Trophoblast cell (in vitro differentiated cells and primary cell): ENCODE measurements around the gene ANKRD39.

ENCODE experiments used
- DNase-seq, 2 donors: peaks; one replicate each; pipeline ENCODE4 v3.0.0-alpha.2; 2016
- H2AFZ ChIP-seq: 2 replicates; pipeline ENCODE4 v1.6.1; 2013; ENCODE audit warnings: low read length, moderate library complexity, mild to moderate bottlenecking; ENCODE audit not compliant: insufficient read depth, poor library complexity
- H2AK5ac ChIP-seq: 2 replicates; pipeline ENCODE4 v1.6.1; 2013; ENCODE audit warnings: mild to moderate bottlenecking, low read length
- H2BK120ac ChIP-seq: 2 replicates; pipeline ENCODE4 v1.6.1; 2013; ENCODE audit warnings: low read length, mild to moderate bottlenecking, moderate library complexity; ENCODE audit not compliant: insufficient read depth, poor library complexity
- H2BK12ac ChIP-seq: 2 replicates; pipeline ENCODE4 v1.6.1; 2013; ENCODE audit warnings: mild to moderate bottlenecking, low read length, moderate library complexity
- H2BK5ac ChIP-seq: 2 replicates; pipeline ENCODE4 v1.6.1; 2013; ENCODE audit warnings: low read length, low read depth, moderate library complexity, mild to moderate bottlenecking; ENCODE audit not compliant: poor library complexity
- H3K14ac ChIP-seq: 2 replicates; pipeline ENCODE4 v1.6.1; 2013; ENCODE audit warnings: mild to moderate bottlenecking, low read length
- H3K18ac ChIP-seq: 2 replicates; pipeline ENCODE4 v1.6.1; 2013; ENCODE audit warnings: mild to moderate bottlenecking, low read length
- H3K23ac ChIP-seq: 2 replicates; pipeline ENCODE4 v1.6.1; 2013; ENCODE audit warnings: low read length
- H3K27ac ChIP-seq: 2 replicates; pipeline ENCODE4 v1.5.1; 2013; ENCODE audit warnings: low read depth, mild to moderate bottlenecking, inconsistent platforms, low read length, moderate library complexity
- H3K27me3 ChIP-seq: 2 replicates; pipeline ENCODE4 v1.6.1; 2013; ENCODE audit warnings: inconsistent platforms, mild to moderate bottlenecking, low read length, moderate library complexity; ENCODE audit not compliant: insufficient read depth
- H3K36me3 ChIP-seq, 2 experiments: 1 replicate in 1 of 2; 2 replicates in 1 of 2; pipeline ENCODE4 v1.6.1; 2013; ENCODE audit warnings: low read length in 2 of 2, mild to moderate bottlenecking in 2 of 2, moderate library complexity in 1 of 2; ENCODE audit not compliant: insufficient read depth in 2 of 2, control insufficient read depth in 1 of 2
- H3K4ac ChIP-seq: 2 replicates; pipeline ENCODE4 v1.6.1; 2013; ENCODE audit warnings: low read depth, mild to moderate bottlenecking, low read length, moderate library complexity
- H3K4me1 ChIP-seq, 2 experiments: 1 replicate in 1 of 2; 2 replicates in 1 of 2; pipeline ENCODE4 v1.6.1; 2013; ENCODE audit warnings: low read length in 2 of 2, mild to moderate bottlenecking in 2 of 2, moderate library complexity in 1 of 2; ENCODE audit not compliant: insufficient read depth in 2 of 2, control insufficient read depth in 1 of 2
- H3K4me2 ChIP-seq: 2 replicates; pipeline ENCODE4 v1.6.1; 2013; ENCODE audit warnings: inconsistent platforms, mild to moderate bottlenecking, low read length, moderate library complexity
- H3K4me3 ChIP-seq: 2 replicates; pipeline ENCODE4 v1.5.1; 2013; ENCODE audit warnings: mild to moderate bottlenecking, low read depth, low read length, inconsistent platforms
- H3K79me1 ChIP-seq: one replicate; pipeline ENCODE4 v1.6.1; 2013; ENCODE audit warnings: low read length
- H3K79me2 ChIP-seq: 2 replicates; pipeline ENCODE4 v1.6.1; 2013; ENCODE audit warnings: low read length, mild to moderate bottlenecking; ENCODE audit not compliant: control insufficient read depth, insufficient read depth, poor library complexity
- H3K9ac ChIP-seq: 2 replicates; pipeline ENCODE4 v1.6.1; 2013; ENCODE audit warnings: mild to moderate bottlenecking, low read length
- H3K9me3 ChIP-seq: 2 replicates; pipeline ENCODE4 v1.6.1; 2013; ENCODE audit warnings: low read depth, mild to moderate bottlenecking, control low read depth, inconsistent platforms, low read length; ENCODE audit not compliant: insufficient read depth
- H4K12ac ChIP-seq: 2 replicates; pipeline ENCODE4 v1.6.1; 2013; ENCODE audit warnings: low read depth, mild to moderate bottlenecking, low read length, moderate library complexity
- H4K8ac ChIP-seq: 2 replicates; pipeline ENCODE4 v1.6.1; 2013; ENCODE audit warnings: low read depth, mild to moderate bottlenecking, low read length, moderate library complexity
- H4K91ac ChIP-seq: one replicate; pipeline ENCODE4 v1.6.1; 2013; ENCODE audit warnings: low read depth, mild to moderate bottlenecking, low read length, moderate library complexity
- WGBS: extraction: QIAGEN DNeasy Blood & Tissue Kit; methylation state at CpG from one replicate; pipeline ENCODE4 v1.1.7; 2013; ENCODE audit warnings: missing lambda C conversion rate; ENCODE audit not compliant: insufficient read length, insufficient coverage; ENCODE audit errors: extremely low coverage; 5-methylcytosine and 5-hydroxymethylcytosine counted together

Gene ANKRD39

GRCh38 chr2:96802721-96803120 is 55.1 kb downstream of the ANKRD39 start:
- H3K79me2 ChIP-seq: no peaks in the 10 kb centered on the region
- H4K12ac ChIP-seq: no peak overlapping the region
- H3K23ac ChIP-seq: no peak overlapping the region
- WGBS: no CpG with 5 or more reads among the region's 7 CpGs
- no peak overlapping the region for H3K18ac ChIP-seq
- no peak overlapping the region for H3K14ac ChIP-seq
- no peak overlapping the region for H2AK5ac ChIP-seq
- peaks cover 18 to 21% of the 10 kb centered on the region in 2 experiments for H3K36me3 ChIP-seq
- H4K8ac ChIP-seq: no peak overlapping the region
- no peak overlapping the region for H2BK12ac ChIP-seq
- DNase-seq: no peak
- no peak overlapping the region for H2BK5ac ChIP-seq
- no peak overlapping the region for H2AFZ ChIP-seq
- no peaks in the 10 kb centered on the region for H3K9me3 ChIP-seq
- H3K27me3 ChIP-seq: no peaks in the 10 kb centered on the region
- no peak overlapping the region for H3K27ac ChIP-seq
- H3K4me1 ChIP-seq: peaks cover 3 to 4% of the 10 kb centered on the region in 2 experiments
- peaks cover 3% of the 10 kb centered on the region for H3K79me1 ChIP-seq
- no peak overlapping the region for H4K91ac ChIP-seq
- no peak overlapping the region for H3K4me3 ChIP-seq
- H2BK120ac ChIP-seq: no peak overlapping the region
- H3K9ac ChIP-seq: no peak overlapping the region
- no peak overlapping the region for H3K4ac ChIP-seq
- no peak overlapping the region for H3K4me2 ChIP-seq

- H2AFZ ChIP-seq: no peak overlapping the region
- no peak for DNase-seq
- no CpG with 5 or more reads among the region's 10 CpGs for WGBS
Observed at GRCh38 chr2:96801786-96802595, 55.8 kb downstream of the ANKRD39 start.

GRCh38 chr2:96801005-96801785 is 56.6 kb downstream of the ANKRD39 start:
- Histone ChIP-seq H3K4me2 (no peak overlapping the region), H3K27me3 (no peaks in the 10 kb centered on the region), H3K9ac (no peak overlapping the region), H3K4ac (no peak overlapping the region), H2BK120ac (no peak overlapping the region), H3K27ac (no peak overlapping the region), H3K23ac (no peak overlapping the region), H2BK12ac (no peak overlapping the region), H3K18ac (no peak overlapping the region), H4K12ac (peak overlapping the region; percentile 23), H4K8ac (no peak overlapping the region), H2AFZ (no peak overlapping the region), H2BK5ac (no peak overlapping the region), H3K79me2 (no peaks in the 10 kb centered on the region), H3K79me1 (peaks cover 3% of the 10 kb centered on the region), H4K91ac (no peak overlapping the region), H3K14ac (peak overlapping the region; percentile 26), H2AK5ac (no peak overlapping the region), H3K36me3 (peaks cover 20 to 27% of the 10 kb centered on the region in 2 experiments), H3K4me1 (peaks cover 3 to 4% of the 10 kb centered on the region in 2 experiments), H3K9me3 (no peaks in the 10 kb centered on the region), H3K4me3 (no peak overlapping the region)
- peak; percentile 50 to 78 for DNase-seq
- whole genome bisulfite sequencing: no CpG with 5 or more reads among the region's 15 CpGs

More at GRCh38 chr2:96801786-96802595, 55.8 kb downstream of the ANKRD39 start:
- H4K91ac ChIP-seq: no peak overlapping the region
- H3K9ac ChIP-seq: no peak overlapping the region
- no peak overlapping the region for H2BK12ac ChIP-seq
- no peak overlapping the region for H4K8ac ChIP-seq
- no peak overlapping the region for H4K12ac ChIP-seq
- H3K79me1 ChIP-seq: peaks cover 3% of the 10 kb centered on the region
- H2AK5ac ChIP-seq: no peak overlapping the region
- no peak overlapping the region for H2BK120ac ChIP-seq
- H3K36me3 ChIP-seq: peaks cover 20 to 27% of the 10 kb centered on the region in 2 experiments
- no peak overlapping the region for H2BK5ac ChIP-seq
- no peak overlapping the region for H3K4me2 ChIP-seq
- H3K4me3 ChIP-seq: no peak overlapping the region
- no peak overlapping the region for H3K14ac ChIP-seq
- H3K18ac ChIP-seq: no peak overlapping the region
- no peak overlapping the region for H3K27ac ChIP-seq
- H3K9me3 ChIP-seq: no peaks in the 10 kb centered on the region
- no peaks in the 10 kb centered on the region for H3K27me3 ChIP-seq
- H3K4me1 ChIP-seq: peaks cover 3 to 4% of the 10 kb centered on the region in 2 experiments
- H3K23ac ChIP-seq: no peak overlapping the region
- no peak overlapping the region for H3K4ac ChIP-seq
- H3K79me2 ChIP-seq: no peaks in the 10 kb centered on the region

- H3K79me1 ChIP-seq: peaks cover 3% of the 10 kb centered on the region
- H3K14ac ChIP-seq: peak overlapping the region; percentile 26
- H4K8ac ChIP-seq: no peak overlapping the region
- H4K91ac ChIP-seq: no peak overlapping the region
- no peaks in the 10 kb centered on the region for H3K27me3 ChIP-seq
- peaks cover 20 to 27% of the 10 kb centered on the region in 2 experiments for H3K36me3 ChIP-seq
- H2BK12ac ChIP-seq: no peak overlapping the region
- DNase-seq: no peak
- no peak overlapping the region for H3K27ac ChIP-seq
- H2AFZ ChIP-seq: no peak overlapping the region
- H2AK5ac ChIP-seq: no peak overlapping the region
- H3K4ac ChIP-seq: no peak overlapping the region
- H3K79me2 ChIP-seq: no peaks in the 10 kb centered on the region
- peak overlapping the region; percentile 23 for H4K12ac ChIP-seq
- peaks cover 3 to 4% of the 10 kb centered on the region in 2 experiments for H3K4me1 ChIP-seq
- WGBS: no CpG with 5 or more reads among the region's 27 CpGs
- no peak overlapping the region for H2BK120ac ChIP-seq
- H3K4me2 ChIP-seq: no peak overlapping the region
- no peak overlapping the region for H2BK5ac ChIP-seq
- H3K23ac ChIP-seq: no peak overlapping the region
- H3K18ac ChIP-seq: no peak overlapping the region
- H3K9me3 ChIP-seq: peaks cover 1% of the 10 kb centered on the region
- no peak overlapping the region for H3K4me3 ChIP-seq
- no peak overlapping the region for H3K9ac ChIP-seq
Observed at GRCh38 chr2:96800061-96801004, 57.5 kb downstream of the ANKRD39 start.
